Liver (tissue), 9 donors: Measurements from ENCODE around the gene AOPEP. TPM values are rescaled to one million over a fixed set of nuclear protein-coding genes. Genes with fewer than 3 reads are reported as not detected.

Source experiments
- DNase-seq: peaks from one replicate; pipeline ENCODE4 v3.0.0-alpha.2; 2017; ENCODE audit warnings: low spot score
- H3K27ac ChIP-seq, 2 donors: one replicate each; pipeline ENCODE4 v1.7.0; 2013; ENCODE audit warnings: inconsistent platforms in 2 of 2, low read length in 2 of 2, control low read depth in 1 of 2, low read depth in 1 of 2, mild to moderate bottlenecking in 1 of 2
- H3K27me3 ChIP-seq, 4 donors: one replicate each; pipeline versions ENCODE4 v1.6.1 to v1.7.0; 2013; ENCODE audit warnings: low read length in 3 of 4, inconsistent platforms in 1 of 4, mild to moderate bottlenecking in 1 of 4, moderate library complexity in 1 of 4; ENCODE audit not compliant: control insufficient read depth in 4 of 4, insufficient read depth in 4 of 4
- H3K36me3 ChIP-seq, 4 donors: one replicate each; pipeline versions ENCODE4 v1.6.1 to v1.7.0; 2013; ENCODE audit warnings: low read length in 3 of 4, mild to moderate bottlenecking in 3 of 4, low read depth in 1 of 4, moderate library complexity in 1 of 4; ENCODE audit not compliant: control insufficient read depth in 4 of 4, insufficient read depth in 3 of 4
- H3K4me1 ChIP-seq, 4 donors: one replicate each; pipeline versions ENCODE4 v1.6.1 to v1.7.0; 2013; ENCODE audit warnings: low read length in 3 of 4, mild to moderate bottlenecking in 3 of 4, moderate library complexity in 1 of 4; ENCODE audit not compliant: control insufficient read depth in 4 of 4, insufficient read depth in 4 of 4
- H3K4me3 ChIP-seq, 3 donors: one replicate each; pipeline versions ENCODE4 v1.6.1 to v1.7.0; 2013; ENCODE audit warnings: low read length in 3 of 3, control low read depth in 1 of 3, low read depth in 1 of 3, mild to moderate bottlenecking in 1 of 3
- H3K9ac ChIP-seq, 2 donors: one replicate each; pipeline ENCODE4 v1.7.0; 2013; ENCODE audit warnings: low read length in 2 of 2, mild to moderate bottlenecking in 2 of 2, moderate library complexity in 2 of 2, control low read depth in 1 of 2, low read depth in 1 of 2
- H3K9me3 ChIP-seq, 4 donors: one replicate each; pipeline versions ENCODE4 v1.6.1 to v1.7.0; 2013; ENCODE audit warnings: low read length in 3 of 4; ENCODE audit not compliant: control insufficient read depth in 4 of 4
- EGR1 ChIP-seq, 2 donors: IDR thresholded peaks; 2 replicates each; pipeline ENCODE4 v1.6.1; 2016 to 2018; ENCODE audit warnings: antibody characterized with exemption in 2 of 2, low read depth in 2 of 2
- FOXA1 ChIP-seq: IDR thresholded peaks from 2 replicates; pipeline ENCODE4 v1.6.1; 2016; ENCODE audit warnings: antibody characterized with exemption
- FOXA2 ChIP-seq: IDR thresholded peaks from 2 replicates; pipeline ENCODE4 v1.6.1; 2016; ENCODE audit warnings: antibody characterized with exemption
- GABPA ChIP-seq, 2 donors: IDR thresholded peaks in 1 of 2; conservative IDR thresholded peaks in 1 of 2; 2 replicates each; pipeline ENCODE4 v1.6.1; 2016; ENCODE audit warnings: antibody characterized with exemption in 2 of 2, mild to moderate bottlenecking in 1 of 2, moderate library complexity in 1 of 2
- HNF4G ChIP-seq: IDR thresholded peaks from 2 replicates; pipeline ENCODE4 v1.6.1; 2016; ENCODE audit warnings: antibody characterized with exemption
- JUND ChIP-seq, 2 donors: IDR thresholded peaks; 2 replicates each; pipeline ENCODE4 v1.6.1; 2016; ENCODE audit warnings: antibody characterized with exemption in 2 of 2
- NR2F2 ChIP-seq: IDR thresholded peaks from 2 replicates; pipeline ENCODE4 v1.6.1; 2016; ENCODE audit warnings: antibody characterized with exemption
- RAD21 ChIP-seq, 2 donors: IDR thresholded peaks; 2 replicates each; pipeline ENCODE4 v1.6.1; 2016; ENCODE audit warnings: antibody characterized with exemption in 2 of 2, mild to moderate bottlenecking in 2 of 2
- RXRA ChIP-seq, 2 donors: IDR thresholded peaks; 2 replicates each; pipeline ENCODE4 v1.6.1; 2017 to 2018; ENCODE audit warnings: antibody characterized with exemption in 2 of 2, mild to moderate bottlenecking in 1 of 2
- SP1 ChIP-seq: IDR thresholded peaks from 2 replicates; pipeline ENCODE4 v1.6.1; 2018; ENCODE audit warnings: antibody characterized with exemption, mild to moderate bottlenecking
- TAF1 ChIP-seq: conservative IDR thresholded peaks from 2 replicates; pipeline ENCODE4 v1.6.1; 2016; ENCODE audit warnings: antibody characterized with exemption, mild to moderate bottlenecking
- YY1 ChIP-seq: IDR thresholded peaks from 2 replicates; pipeline ENCODE4 v1.6.1; 2016; ENCODE audit warnings: antibody characterized with exemption, mild to moderate bottlenecking
- WGBS: extraction: QIAGEN DNeasy Blood & Tissue Kit; methylation state at CpG from one replicate; pipeline ENCODE4 v1.1.7; 2013; 5-methylcytosine and 5-hydroxymethylcytosine counted together
- polyA plus RNA-seq, 2 donors: library from polyadenylated mRNA; stranded (reverse) in 1 of 2; unstranded in 1 of 2; fragments of 200-250 nt in 1 of 2; fragments of >200 nt in 1 of 2; fragmentation: Nextera tagmentation in 1 of 2; extraction: Ambion mirVana in 1 of 2; gene quantifications; one replicate each; pipeline versions ENCODE4 v1.2.1 to v1.2.3, GENCODE V29; 2013 to 2015
- total RNA-seq, 2 donors: library from RNA; depleted of rRNA; stranded (reverse); fragments of >200 nt; gene quantifications; one replicate each; pipeline ENCODE4 v1.2.3, GENCODE V29; 2014
- TF ChIP-seq, protein P1 (sequence below): IDR thresholded peaks from 2 replicates; pipeline ENCODE4 v1.6.1; 2016; ENCODE audit warnings: antibody characterized with exemption
- TF ChIP-seq, protein P2 (sequence below): IDR thresholded peaks from 2 replicates; pipeline ENCODE4 v1.6.1; 2016; ENCODE audit warnings: antibody characterized with exemption, mild to moderate bottlenecking
- TF ChIP-seq, protein P3 (sequence below): IDR thresholded peaks from 2 replicates; pipeline ENCODE4 v1.6.1; 2016; ENCODE audit warnings: antibody characterized with exemption
- TF ChIP-seq, protein P4 (sequence below): IDR thresholded peaks from 2 replicates; pipeline ENCODE4 v1.6.1; 2016; ENCODE audit warnings: antibody characterized with exemption
- donor health status: healthy.
- donor health status: healthy.
- donor health status: healthy.
- donor health status: healthy.
- donor health status: healthy.

Gene AOPEP
- total and polyA plus RNA-seq, 4 donors: 22.2 to 77.1 (median 34.8) TPM

DNA sequence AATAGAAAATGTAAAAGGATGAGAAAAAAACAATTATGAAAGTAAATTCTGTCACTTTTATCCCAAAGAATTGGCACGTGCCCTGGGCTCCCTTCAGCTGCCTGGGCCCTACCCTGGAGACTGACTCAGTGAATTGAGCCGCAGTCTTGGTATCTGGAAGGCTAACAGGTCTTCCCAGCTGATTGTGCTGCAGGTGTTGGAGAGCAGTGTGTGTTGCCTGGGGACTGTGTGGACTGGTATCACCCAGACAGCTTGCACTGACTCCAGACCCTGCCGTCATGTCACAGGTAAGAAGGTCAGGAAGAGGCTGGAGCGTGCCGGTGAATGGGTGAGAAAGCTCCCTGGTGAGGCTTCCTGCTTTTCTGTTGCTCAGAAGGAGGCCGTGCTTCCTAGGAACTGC lies 83.3 kb downstream of the AOPEP start:
- Histone ChIP-seq H3K9me3 (no peaks in the 10 kb centered on the region), H3K9ac (no peak overlapping the region), H3K36me3 (peaks cover 0 to 5% (median 0%) of the 10 kb centered on the region in 4 donors), H3K27ac (no peak overlapping the region), H3K27me3 (no peaks in the 10 kb centered on the region), H3K4me1 (peaks cover 0 to 3% (median 0%) of the 10 kb centered on the region in 4 donors), H3K4me3 (no peak overlapping the region)
- no peak for TF ChIP-seq YY1
- TF ChIP-seq, protein P1, sequence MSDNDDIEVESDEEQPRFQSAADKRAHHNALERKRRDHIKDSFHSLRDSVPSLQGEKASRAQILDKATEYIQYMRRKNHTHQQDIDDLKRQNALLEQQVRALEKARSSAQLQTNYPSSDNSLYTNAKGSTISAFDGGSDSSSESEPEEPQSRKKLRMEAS: no peak
- TF ChIP-seq, protein P2, sequence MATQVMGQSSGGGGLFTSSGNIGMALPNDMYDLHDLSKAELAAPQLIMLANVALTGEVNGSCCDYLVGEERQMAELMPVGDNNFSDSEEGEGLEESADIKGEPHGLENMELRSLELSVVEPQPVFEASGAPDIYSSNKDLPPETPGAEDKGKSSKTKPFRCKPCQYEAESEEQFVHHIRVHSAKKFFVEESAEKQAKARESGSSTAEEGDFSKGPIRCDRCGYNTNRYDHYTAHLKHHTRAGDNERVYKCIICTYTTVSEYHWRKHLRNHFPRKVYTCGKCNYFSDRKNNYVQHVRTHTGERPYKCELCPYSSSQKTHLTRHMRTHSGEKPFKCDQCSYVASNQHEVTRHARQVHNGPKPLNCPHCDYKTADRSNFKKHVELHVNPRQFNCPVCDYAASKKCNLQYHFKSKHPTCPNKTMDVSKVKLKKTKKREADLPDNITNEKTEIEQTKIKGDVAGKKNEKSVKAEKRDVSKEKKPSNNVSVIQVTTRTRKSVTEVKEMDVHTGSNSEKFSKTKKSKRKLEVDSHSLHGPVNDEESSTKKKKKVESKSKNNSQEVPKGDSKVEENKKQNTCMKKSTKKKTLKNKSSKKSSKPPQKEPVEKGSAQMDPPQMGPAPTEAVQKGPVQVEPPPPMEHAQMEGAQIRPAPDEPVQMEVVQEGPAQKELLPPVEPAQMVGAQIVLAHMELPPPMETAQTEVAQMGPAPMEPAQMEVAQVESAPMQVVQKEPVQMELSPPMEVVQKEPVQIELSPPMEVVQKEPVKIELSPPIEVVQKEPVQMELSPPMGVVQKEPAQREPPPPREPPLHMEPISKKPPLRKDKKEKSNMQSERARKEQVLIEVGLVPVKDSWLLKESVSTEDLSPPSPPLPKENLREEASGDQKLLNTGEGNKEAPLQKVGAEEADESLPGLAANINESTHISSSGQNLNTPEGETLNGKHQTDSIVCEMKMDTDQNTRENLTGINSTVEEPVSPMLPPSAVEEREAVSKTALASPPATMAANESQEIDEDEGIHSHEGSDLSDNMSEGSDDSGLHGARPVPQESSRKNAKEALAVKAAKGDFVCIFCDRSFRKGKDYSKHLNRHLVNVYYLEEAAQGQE: no peak
- no peak for TF ChIP-seq FOXA2
- no peak for TF ChIP-seq SP1
- TF ChIP-seq RXRA (IDR thresholded peaks at IDR 0.05): no peak
- TF ChIP-seq, protein P3, sequence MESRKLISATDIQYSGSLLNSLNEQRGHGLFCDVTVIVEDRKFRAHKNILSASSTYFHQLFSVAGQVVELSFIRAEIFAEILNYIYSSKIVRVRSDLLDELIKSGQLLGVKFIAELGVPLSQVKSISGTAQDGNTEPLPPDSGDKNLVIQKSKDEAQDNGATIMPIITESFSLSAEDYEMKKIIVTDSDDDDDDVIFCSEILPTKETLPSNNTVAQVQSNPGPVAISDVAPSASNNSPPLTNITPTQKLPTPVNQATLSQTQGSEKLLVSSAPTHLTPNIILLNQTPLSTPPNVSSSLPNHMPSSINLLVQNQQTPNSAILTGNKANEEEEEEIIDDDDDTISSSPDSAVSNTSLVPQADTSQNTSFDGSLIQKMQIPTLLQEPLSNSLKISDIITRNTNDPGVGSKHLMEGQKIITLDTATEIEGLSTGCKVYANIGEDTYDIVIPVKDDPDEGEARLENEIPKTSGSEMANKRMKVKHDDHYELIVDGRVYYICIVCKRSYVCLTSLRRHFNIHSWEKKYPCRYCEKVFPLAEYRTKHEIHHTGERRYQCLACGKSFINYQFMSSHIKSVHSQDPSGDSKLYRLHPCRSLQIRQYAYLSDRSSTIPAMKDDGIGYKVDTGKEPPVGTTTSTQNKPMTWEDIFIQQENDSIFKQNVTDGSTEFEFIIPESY: no peak
- TF ChIP-seq JUND (IDR thresholded peaks at IDR 0.05): no peak
- TF ChIP-seq RAD21 (IDR thresholded peaks at IDR 0.05): no peak
- TF ChIP-seq FOXA1: no peak
- no peak for TF ChIP-seq GABPA (IDR thresholded peaks at IDR 0.05 in 1 of 2, conservative IDR thresholded peaks at IDR 0.05 in 1 of 2)
- 98% methylated on average over 6 of the region's 6 CpGs for WGBS
- DNase-seq: no peak

DNA sequence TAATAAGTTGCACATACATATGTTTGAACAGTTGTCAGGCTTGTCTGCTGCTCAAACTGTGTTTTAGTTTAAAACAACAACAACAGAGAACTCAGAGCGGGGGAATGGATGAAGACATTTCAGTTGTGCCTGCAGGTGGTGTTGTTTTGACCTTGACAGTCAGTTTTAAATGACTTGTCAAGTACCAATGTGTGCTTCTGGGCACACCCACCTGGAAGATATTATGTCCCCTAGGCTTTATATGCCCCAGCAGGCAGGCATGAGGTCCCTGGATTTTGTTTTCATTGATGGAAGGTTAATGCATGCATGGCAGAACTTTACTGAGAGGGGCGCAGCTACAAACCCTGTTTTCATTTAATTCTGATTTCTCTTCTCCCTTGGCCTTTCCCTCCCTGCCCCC lies 84.6 kb downstream of the AOPEP start:
- WGBS: 98% methylated on average over 2 of the region's 2 CpGs
- Histone ChIP-seq H3K9me3 (no peaks in the 10 kb centered on the region), H3K27ac (no peak overlapping the region), H3K27me3 (no peaks in the 10 kb centered on the region), H3K4me3 (no peak overlapping the region), H3K4me1 (no peaks in the 10 kb centered on the region), H3K9ac (no peak overlapping the region), H3K36me3 (peaks cover 0 to 5% (median 0%) of the 10 kb centered on the region in 4 donors)
- no peak for DNase-seq
- no peak for TF ChIP-seq FOXA1
- no peak for TF ChIP-seq EGR1 (IDR thresholded peaks at IDR 0.05; ENCODE audit: low read depth in 2 of 2)
- TF ChIP-seq, protein P4, sequence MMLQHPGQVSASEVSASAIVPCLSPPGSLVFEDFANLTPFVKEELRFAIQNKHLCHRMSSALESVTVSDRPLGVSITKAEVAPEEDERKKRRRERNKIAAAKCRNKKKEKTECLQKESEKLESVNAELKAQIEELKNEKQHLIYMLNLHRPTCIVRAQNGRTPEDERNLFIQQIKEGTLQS: no peak
- TF ChIP-seq, protein P3: no peak
- no peak for TF ChIP-seq SP1
- TF ChIP-seq TAF1: no peak
- no peak for TF ChIP-seq RAD21 (IDR thresholded peaks at IDR 0.05)
- TF ChIP-seq, protein P1: no peak
- TF ChIP-seq, protein P2: no peak
- no peak for TF ChIP-seq GABPA (IDR thresholded peaks at IDR 0.05 in 1 of 2, conservative IDR thresholded peaks at IDR 0.05 in 1 of 2)
- no peak for TF ChIP-seq NR2F2
- TF ChIP-seq RXRA (IDR thresholded peaks at IDR 0.05): no peak
- no peak for TF ChIP-seq HNF4G
